Osteoblast (primary cell): ENCODE data around the gene TRAPPC11. TPM values are rescaled to one million over a fixed set of nuclear protein-coding genes. Genes with fewer than 3 reads are reported as not detected.

Experiments used
- DNase-seq: peaks from one replicate; pipeline ENCODE4 v3.0.0; 2011; ENCODE audit warnings: low spot score, mixed read lengths; ENCODE audit not compliant: insufficient read length; ENCODE audit errors: missing footprints
- H2AFZ ChIP-seq: 2 replicates; pipeline ENCODE4 v1.6.0; 2011; ENCODE audit warnings: mild to moderate bottlenecking, low read length
- H3K27ac ChIP-seq: 2 replicates; pipeline ENCODE4 v1.5.1; 2011; ENCODE audit warnings: mild to moderate bottlenecking, low read depth, low read length, moderate library complexity
- H3K27me3 ChIP-seq: 2 replicates; pipeline ENCODE4 v1.6.0; 2012; ENCODE audit warnings: mild to moderate bottlenecking, control low read depth, inconsistent platforms, low read length, moderate library complexity; ENCODE audit not compliant: insufficient read depth
- H3K36me3 ChIP-seq: 2 replicates; pipeline ENCODE4 v1.5.1; 2011; ENCODE audit warnings: mild to moderate bottlenecking, low read length, control low read depth, moderate library complexity; ENCODE audit not compliant: insufficient read depth
- H3K4me1 ChIP-seq: 2 replicates; pipeline ENCODE4 v1.5.1; 2011; ENCODE audit warnings: mild to moderate bottlenecking, low read length, control low read depth, moderate library complexity; ENCODE audit not compliant: insufficient read depth
- H3K4me2 ChIP-seq: 2 replicates; pipeline ENCODE4 v1.6.0; 2011; ENCODE audit warnings: mild to moderate bottlenecking, low read length; ENCODE audit not compliant: insufficient read depth
- H3K4me3 ChIP-seq: fragments of 200-600 bp; sonication (generic); 3 replicates; pipeline ENCODE4 v1.5.1; 2012; ENCODE audit warnings: mild to moderate bottlenecking, low read length, inconsistent platforms; ENCODE audit not compliant: insufficient read depth
- H3K79me2 ChIP-seq: 2 replicates; pipeline ENCODE4 v1.6.0; 2012; ENCODE audit warnings: mild to moderate bottlenecking, low read length, control low read depth, inconsistent platforms; ENCODE audit not compliant: insufficient read depth
- H3K9me3 ChIP-seq: 2 replicates; pipeline ENCODE4 v1.5.1; 2011; ENCODE audit warnings: low read depth, low read length, control low read depth
- H4K20me1 ChIP-seq: 2 replicates; pipeline ENCODE4 v1.6.0; 2012; ENCODE audit warnings: mild to moderate bottlenecking, low read length, control low read depth; ENCODE audit not compliant: insufficient read depth
- total RNA-seq: library from RNA; depleted of rRNA; stranded (reverse); fragments of >200 nt; gene quantifications from 2 replicates; pipeline ENCODE4 v1.2.3, GENCODE V29; 2012
- TF ChIP-seq, protein P1 (sequence below): IDR thresholded peaks from 2 replicates; pipeline ENCODE4 v1.5.1; 2011; ENCODE audit warnings: mild to moderate bottlenecking, low read depth, low read length, moderate library complexity; ENCODE audit errors: extremely low read depth

Gene TRAPPC11
- total RNA-seq, 1 donor: 58.3 TPM

DNA sequence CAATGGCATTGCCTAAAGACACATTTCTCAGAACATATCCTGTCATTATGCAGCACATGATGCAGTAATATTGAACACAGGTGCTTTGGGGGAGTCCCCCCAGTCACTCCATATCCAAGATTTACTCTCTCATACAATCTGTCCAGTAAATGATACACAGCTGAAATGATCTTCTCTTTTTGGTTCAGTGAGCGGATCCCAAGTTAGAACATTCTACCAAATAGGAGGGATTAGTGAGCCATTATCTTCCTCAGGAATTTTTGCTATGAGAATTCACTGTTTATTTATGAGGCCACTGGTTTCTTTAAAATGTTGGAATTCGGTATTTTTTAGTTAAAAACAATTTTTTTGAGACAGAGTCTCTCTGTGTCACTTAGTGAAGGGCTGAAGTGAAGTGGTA, 96.5 kb downstream of the TRAPPC11 start:
- Histone ChIP-seq H3K4me2 (no peak overlapping the region), H3K27ac (no peak overlapping the region), H3K79me2 (no peaks in the 10 kb centered on the region), H3K4me3 (no peak overlapping the region), H4K20me1 (no peaks in the 10 kb centered on the region), H3K27me3 (peaks cover 3% of the 10 kb centered on the region), H3K4me1 (no peaks in the 10 kb centered on the region), H3K9me3 (no peaks in the 10 kb centered on the region), H3K36me3 (no peaks in the 10 kb centered on the region), H2AFZ (no peak overlapping the region)
- DNase-seq: no peak
- TF ChIP-seq, protein P1, sequence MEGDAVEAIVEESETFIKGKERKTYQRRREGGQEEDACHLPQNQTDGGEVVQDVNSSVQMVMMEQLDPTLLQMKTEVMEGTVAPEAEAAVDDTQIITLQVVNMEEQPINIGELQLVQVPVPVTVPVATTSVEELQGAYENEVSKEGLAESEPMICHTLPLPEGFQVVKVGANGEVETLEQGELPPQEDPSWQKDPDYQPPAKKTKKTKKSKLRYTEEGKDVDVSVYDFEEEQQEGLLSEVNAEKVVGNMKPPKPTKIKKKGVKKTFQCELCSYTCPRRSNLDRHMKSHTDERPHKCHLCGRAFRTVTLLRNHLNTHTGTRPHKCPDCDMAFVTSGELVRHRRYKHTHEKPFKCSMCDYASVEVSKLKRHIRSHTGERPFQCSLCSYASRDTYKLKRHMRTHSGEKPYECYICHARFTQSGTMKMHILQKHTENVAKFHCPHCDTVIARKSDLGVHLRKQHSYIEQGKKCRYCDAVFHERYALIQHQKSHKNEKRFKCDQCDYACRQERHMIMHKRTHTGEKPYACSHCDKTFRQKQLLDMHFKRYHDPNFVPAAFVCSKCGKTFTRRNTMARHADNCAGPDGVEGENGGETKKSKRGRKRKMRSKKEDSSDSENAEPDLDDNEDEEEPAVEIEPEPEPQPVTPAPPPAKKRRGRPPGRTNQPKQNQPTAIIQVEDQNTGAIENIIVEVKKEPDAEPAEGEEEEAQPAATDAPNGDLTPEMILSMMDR: no peak

GRCh38 chr4:183757060-183757459, 98.0 kb downstream of the TRAPPC11 start:
- no peak overlapping the region for H2AFZ ChIP-seq
- no peak for DNase-seq
- TF ChIP-seq, protein P1: no peak
- H3K27me3 ChIP-seq: peaks cover 3% of the 10 kb centered on the region
- H3K79me2 ChIP-seq: no peaks in the 10 kb centered on the region
- H3K4me1 ChIP-seq: no peaks in the 10 kb centered on the region
- H3K9me3 ChIP-seq: no peaks in the 10 kb centered on the region
- no peaks in the 10 kb centered on the region for H4K20me1 ChIP-seq
- no peak overlapping the region for H3K4me3 ChIP-seq
- H3K27ac ChIP-seq: no peak overlapping the region
- H3K36me3 ChIP-seq: no peaks in the 10 kb centered on the region
- no peak overlapping the region for H3K4me2 ChIP-seq

DNA sequence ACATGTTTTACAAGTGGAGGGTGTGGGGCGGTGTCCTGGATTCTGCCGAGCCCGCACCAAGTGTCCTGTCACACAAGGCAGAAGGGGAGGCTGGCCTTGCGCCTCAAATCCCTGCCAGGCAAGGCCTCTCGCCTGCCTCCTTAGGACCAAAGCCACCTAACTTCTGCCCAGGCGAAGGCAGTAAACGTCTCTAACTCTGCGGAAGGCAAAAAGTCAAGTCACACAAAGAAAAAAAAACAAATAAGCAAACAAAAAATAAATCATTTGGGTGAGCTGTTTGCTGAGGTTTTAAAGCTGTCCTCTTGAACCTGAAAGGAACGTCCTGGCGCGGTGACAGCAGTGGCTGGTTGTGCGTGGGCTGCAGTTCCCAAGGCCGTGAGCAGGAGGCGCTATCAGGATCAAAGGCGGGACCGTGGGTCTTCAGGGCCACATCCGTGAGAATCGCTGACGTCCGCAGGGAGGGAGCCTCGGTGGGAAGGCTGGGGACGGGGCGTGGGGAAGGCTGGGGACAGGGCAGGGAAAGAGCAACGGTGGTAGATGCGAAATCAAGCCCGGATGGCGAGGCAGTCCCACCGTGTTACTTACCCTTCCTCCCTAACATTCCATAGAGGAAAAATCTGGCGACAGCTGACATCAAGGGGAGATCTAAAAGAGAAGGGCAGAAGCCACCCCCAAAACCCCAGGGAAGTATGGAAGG, 99.1 kb downstream of the TRAPPC11 start:
- Histone ChIP-seq H3K27ac (no peak overlapping the region), H3K27me3 (peaks cover 3% of the 10 kb centered on the region), H3K4me1 (no peaks in the 10 kb centered on the region), H3K36me3 (no peaks in the 10 kb centered on the region), H3K4me2 (no peak overlapping the region), H3K4me3 (no peak overlapping the region), H4K20me1 (no peaks in the 10 kb centered on the region), H2AFZ (no peak overlapping the region), H3K79me2 (no peaks in the 10 kb centered on the region), H3K9me3 (no peaks in the 10 kb centered on the region)
- no peak for DNase-seq
- TF ChIP-seq, protein P1: peak; percentile 18

- no peak overlapping the region for H3K27ac ChIP-seq
- no peaks in the 10 kb centered on the region for H4K20me1 ChIP-seq
- H3K27me3 ChIP-seq: peaks cover 3% of the 10 kb centered on the region
- no peak overlapping the region for H3K4me3 ChIP-seq
- H3K9me3 ChIP-seq: no peaks in the 10 kb centered on the region
- H3K4me2 ChIP-seq: no peak overlapping the region
- TF ChIP-seq, protein P1: no peak
- no peak overlapping the region for H2AFZ ChIP-seq
- H3K36me3 ChIP-seq: no peaks in the 10 kb centered on the region
- H3K4me1 ChIP-seq: no peaks in the 10 kb centered on the region
- no peaks in the 10 kb centered on the region for H3K79me2 ChIP-seq
- DNase-seq: no peak
Observed at GRCh38 chr4:183758758-183759447, 99.8 kb downstream of the TRAPPC11 start.
